SK-N-MC (cell line): ENCODE data around the gene CRAMP1.

Source experiments
- EZH2 ChIP-seq: fragments of 200-600 bp; sonication (generic); IDR thresholded peaks from one replicate; pipeline ENCODE4 v1.6.1; 2017; ENCODE audit warnings: antibody characterized with exemption
- POLR2AphosphoS5 ChIP-seq: IDR thresholded peaks from 2 replicates; pipeline ENCODE4 v1.6.1; 2012; ENCODE audit warnings: mild to moderate bottlenecking, low read depth, low read length, borderline replicate concordance

GRCh38 chr16:1641261-1641660 lies 29.1 kb downstream of the CRAMP1 start:
- no peak for TF ChIP-seq POLR2AphosphoS5
- TF ChIP-seq EZH2, result no peak
